ENCODE measurements around the gene BCR. TPM values are rescaled to one million over a fixed set of nuclear protein-coding genes. Genes with fewer than 3 reads are reported as not detected.
A peak's percentile ranks its signal among the peaks of the same experiment; 100 is the strongest.

The BCR gene
- total and polyA plus RNA-seq, 12 donors = 10.9 to 33.4 (median 25.8) TPM

GRCh38 chr22:23302171-23303002 lies 122.1 kb downstream of the BCR start:
- Histone ChIP-seq H3K4me3 (no peak overlapping the region), H3K4me1 (peaks cover 10 to 26% (median 24%) of the 10 kb centered on the region in 9 donors), H3K27ac (no peak overlapping the region), H3K36me3 (peaks cover 0 to 61% (median 3%) of the 10 kb centered on the region in 9 donors), H3K27me3 (no peaks in the 10 kb centered on the region), H3K9me3 (no peaks in the 10 kb centered on the region)
- ATAC-seq = no peak
- DNase-seq = peak in 1 of 2 donors; percentile 11
- no peak for TF ChIP-seq CTCF (IDR thresholded peaks at IDR 0.05)
- intact Hi-C loops (cut with DNase I) = loop anchor here in 2 of 10 donors (10.0 kb wide), 2 partner anchors 82 to 232 kb away; no protein-coding TSS in a partner anchor
- WGBS, 2 donors = 84 to 85% methylated on average over 21 of the region's 21 CpGs

GRCh38 chr22:23305321-23305910 lies 125.1 kb downstream of the BCR start:
- peak in 1 of 2 donors; percentile 18 for DNase-seq
- peak overlapping the region in 1 of 10 donors; percentile 24 for H3K4me3 ChIP-seq
- intact Hi-C loops (cut with DNase I) = loop anchor here in 2 of 10 donors (10.0 kb wide), 2 partner anchors 79 to 229 kb away; no protein-coding TSS in a partner anchor

GRCh38 chr22:23305922-23306374 lies 125.6 kb downstream of the BCR start:
- DNase-seq (peak; percentile 63 to 78), ATAC-seq (peak; percentile 74 to 96 (median 88))
- peaks cover 0 to 25% (median 0%) of the 10 kb centered on the region in 9 donors for H3K36me3 ChIP-seq
- no peak for TF ChIP-seq CTCF (IDR thresholded peaks at IDR 0.05)
- intact Hi-C loops (cut with DNase I) = loop anchor here in 2 of 10 donors (10.0 kb wide), 2 partner anchors 79 to 229 kb away; no protein-coding TSS in a partner anchor
- no peaks in the 10 kb centered on the region for H3K9me3 ChIP-seq
- WGBS, 2 donors = 27 to 35% methylated on average over 11 of the region's 11 CpGs
- H3K4me1 ChIP-seq = peaks cover 10 to 26% (median 24%) of the 10 kb centered on the region in 9 donors
- H3K4me3 ChIP-seq = peak overlapping the region in 1 of 10 donors; percentile 24
- no peaks in the 10 kb centered on the region for H3K27me3 ChIP-seq
- H3K27ac ChIP-seq = peak overlapping the region; percentile 63 to 88 (median 78)

More at GRCh38 chr22:23305321-23305910, 125.1 kb downstream of the BCR start:
- no peak for TF ChIP-seq CTCF (IDR thresholded peaks at IDR 0.05)
- Histone ChIP-seq H3K9me3 (no peaks in the 10 kb centered on the region), H3K27ac (peak overlapping the region; percentile 49 to 88 (median 78)), H3K36me3 (peaks cover 0 to 31% (median 2%) of the 10 kb centered on the region in 9 donors), H3K27me3 (no peaks in the 10 kb centered on the region), H3K4me1 (peaks cover 10 to 26% (median 24%) of the 10 kb centered on the region in 9 donors)
- WGBS, 2 donors = 54 to 71% methylated on average over 9 of the region's 9 CpGs
- peak in 7 of 8 donors; percentile 5 to 58 (median 39) for ATAC-seq

- peaks cover 0 to 20% (median 0%) of the 10 kb centered on the region in 9 donors for H3K36me3 ChIP-seq
- ATAC-seq (peak in 7 of 8 donors; percentile 30 to 69 (median 44)), DNase-seq (peak in 1 of 2 donors; percentile 27)
- no peaks in the 10 kb centered on the region for H3K27me3 ChIP-seq
- H3K27ac ChIP-seq = peak overlapping the region; percentile 63 to 88 (median 76)
- intact Hi-C loops (cut with DNase I) = loop anchor here in 2 of 10 donors (10.0 kb wide), 2 partner anchors 78 to 228 kb away; no protein-coding TSS in a partner anchor
- WGBS, 2 donors = 70 to 77% methylated on average over 11 of the region's 11 CpGs
- TF ChIP-seq CTCF (IDR thresholded peaks at IDR 0.05) = no peak
- H3K4me3 ChIP-seq = no peak overlapping the region
- no peaks in the 10 kb centered on the region for H3K9me3 ChIP-seq
- H3K4me1 ChIP-seq = peaks cover 10 to 26% (median 24%) of the 10 kb centered on the region in 9 donors
Measured at GRCh38 chr22:23306438-23306921, 126.2 kb downstream of the BCR start.
